Activated T-cell treated with anti-CD3 and anti-CD28 coated beads, Interleukin-2, amount 50 U/mL, for 72 hours (primary cell): Measurements from ENCODE around the gene ARL3. TPM values are rescaled to one million over a fixed set of nuclear protein-coding genes. Genes with fewer than 3 reads are reported as not detected.

ENCODE experiments used
- ATAC-seq, 2 donors: fragments of 150-1000 bp; cut with Tn5 transposase; replicated peaks in 1 of 2; 2 replicates each; pipeline ENCODE4 v1.10.0; 2021; ENCODE audit warnings: moderate library complexity in 2 of 2, mild to moderate bottlenecking in 1 of 2
- DNase-seq, 2 donors: peaks; one replicate each; pipeline ENCODE4 v3.0.0; 2021 to 2022; ENCODE audit warnings: mixed read lengths in 1 of 2
- H3K27ac Mint-ChIP-seq: one replicate; pipeline ENCODE4 v1.8.0; 2022; ENCODE audit warnings: mild to moderate bottlenecking, moderate library complexity, mixed read lengths
- H3K27me3 Mint-ChIP-seq: one replicate; pipeline ENCODE4 v1.8.0; 2022; ENCODE audit warnings: low read depth, mixed read lengths
- H3K36me3 Mint-ChIP-seq, 2 donors: one replicate each; pipeline ENCODE4 v1.8.0; 2022; ENCODE audit warnings: mixed read lengths in 2 of 2, mild to moderate bottlenecking in 1 of 2; ENCODE audit not compliant: insufficient read depth in 2 of 2
- H3K4me1 Mint-ChIP-seq: one replicate; pipeline ENCODE4 v1.8.0; 2022; ENCODE audit warnings: low read depth, mixed read lengths
- H3K4me3 Mint-ChIP-seq, 2 donors: one replicate each; pipeline ENCODE4 v1.8.0; 2022; ENCODE audit warnings: mild to moderate bottlenecking in 2 of 2, mixed read lengths in 2 of 2, moderate library complexity in 2 of 2
- H3K9me3 Mint-ChIP-seq, 2 donors: one replicate each; pipeline ENCODE4 v1.8.0; 2022; ENCODE audit warnings: mixed read lengths in 2 of 2
- total RNA-seq, 2 donors: library from RNA; stranded (reverse); gene quantifications; one replicate each; pipeline ENCODE4 v1.2.3, GENCODE V29; 2022

ARL3 gene
- total RNA-seq, 2 donors from 2014 or later: 8.0 to 8.7 TPM

DNA sequence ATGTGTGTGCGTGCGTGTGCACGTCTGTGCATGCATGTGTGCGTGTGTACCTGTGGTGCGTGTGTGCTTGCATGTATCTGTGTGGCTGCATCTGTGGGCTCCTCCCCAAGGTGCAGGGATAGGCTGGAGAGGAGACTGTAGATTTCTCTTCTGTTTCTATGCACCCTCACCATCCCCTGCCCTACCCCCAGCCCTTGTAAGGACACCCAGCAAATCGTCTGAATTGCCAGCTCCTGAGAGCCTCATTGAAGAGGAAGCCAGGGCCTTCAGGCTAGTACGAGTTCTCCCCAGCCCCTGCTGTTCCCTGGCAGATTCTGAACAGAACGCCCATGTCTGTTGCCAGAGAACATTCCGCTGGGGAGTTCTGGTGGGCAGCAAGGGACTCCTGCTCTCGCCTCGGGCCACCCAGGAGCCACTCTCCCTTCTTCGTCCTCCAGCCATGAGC lies 86.9 kb downstream of the ARL3 start:
- DNase-seq (no peak), ATAC-seq (no peak)
- H3K4me3 Mint-ChIP-seq: no peak overlapping the region
- no peaks in the 10 kb centered on the region for H3K9me3 Mint-ChIP-seq
- no peaks in the 10 kb centered on the region for H3K27me3 Mint-ChIP-seq
- H3K36me3 Mint-ChIP-seq: no peaks in the 10 kb centered on the region
- no peak overlapping the region for H3K27ac Mint-ChIP-seq
- H3K4me1 Mint-ChIP-seq: peaks cover 16% of the 10 kb centered on the region

- Mint-ChIP-seq H3K9me3 (no peaks in the 10 kb centered on the region), H3K4me3 (no peak overlapping the region), H3K27ac (no peak overlapping the region), H3K4me1 (peaks cover 4% of the 10 kb centered on the region), H3K36me3 (no peaks in the 10 kb centered on the region), H3K27me3 (no peaks in the 10 kb centered on the region)
- no peak for ATAC-seq
- DNase-seq: no peak
Observed at GRCh38 chr10:102626026-102626685, 88.0 kb downstream of the ARL3 start.

DNA sequence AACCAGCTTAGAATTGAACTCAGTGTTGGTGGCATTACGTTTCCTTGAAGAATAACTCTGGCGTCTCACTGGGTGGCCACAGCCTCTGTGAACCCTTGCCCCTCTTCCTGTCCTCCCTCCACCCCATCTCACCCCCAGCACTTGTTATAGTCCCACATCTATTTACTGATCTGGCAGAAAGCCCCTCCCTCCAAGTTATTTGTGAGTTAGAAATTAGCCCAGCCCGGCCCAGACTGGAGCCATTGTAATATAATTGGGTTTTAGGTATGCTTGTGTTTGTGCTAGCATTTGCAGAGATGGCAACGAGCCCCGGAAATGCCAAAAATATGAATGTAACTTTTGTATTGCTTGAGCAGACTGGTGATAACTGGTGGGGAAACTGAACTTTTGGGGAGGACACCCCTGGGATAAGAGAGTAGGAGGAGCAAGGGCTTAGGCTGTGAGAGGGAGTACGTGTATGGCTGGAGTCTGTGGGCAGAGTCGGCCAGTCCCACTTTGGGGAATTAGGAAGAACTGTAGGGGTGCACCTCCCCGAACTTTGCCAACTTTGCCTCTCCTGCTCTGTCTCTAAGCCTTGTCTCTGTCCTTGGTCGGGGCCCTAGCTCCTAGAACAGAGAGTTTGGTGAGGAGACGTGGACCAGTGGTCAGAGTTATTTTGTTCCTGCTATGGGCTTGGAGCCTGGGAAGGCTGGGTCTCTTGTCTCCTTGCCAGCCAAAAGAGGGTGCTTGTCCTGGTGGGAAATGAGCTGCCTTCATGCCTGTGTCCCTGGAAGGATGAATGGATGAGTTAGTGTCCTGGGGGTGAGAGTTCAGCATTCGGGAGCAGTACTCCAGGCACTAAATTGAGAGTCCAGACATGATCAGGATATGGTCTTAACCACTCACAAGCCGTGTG lies 89.2 kb downstream of the ARL3 start:
- Mint-ChIP-seq H3K27me3 (no peaks in the 10 kb centered on the region), H3K36me3 (no peaks in the 10 kb centered on the region), H3K27ac (no peak overlapping the region), H3K4me3 (no peak overlapping the region), H3K9me3 (no peaks in the 10 kb centered on the region), H3K4me1 (no peaks in the 10 kb centered on the region)
- no peak for ATAC-seq
- no peak for DNase-seq

- DNase-seq: no peak
- no peak for ATAC-seq
- Mint-ChIP-seq H3K4me3 (no peak overlapping the region), H3K27ac (no peak overlapping the region), H3K27me3 (no peaks in the 10 kb centered on the region), H3K36me3 (no peaks in the 10 kb centered on the region), H3K4me1 (no peaks in the 10 kb centered on the region), H3K9me3 (no peaks in the 10 kb centered on the region)
Observed at GRCh38 chr10:102624094-102624493, 90.1 kb downstream of the ARL3 start.

Other genes starting within 250 kb of the ARL3 start
- gene ACTR1A, start 211.7 kb downstream of the ARL3 start, total RNA-seq: 10 to 100 TPM; 61.6 to 68.3 TPM
- 1 to 10 TPM; 9.1 to 9.2 TPM for gene SUFU, start 210.4 kb downstream of the ARL3 start, total RNA-seq
- 10 to 100 TPM; 57.9 to 58.2 TPM for gene TRIM8, start 69.9 kb downstream of the ARL3 start, total RNA-seq
- 10 to 100 TPM in 1 of 2 donors, 1 to 10 TPM in 1; 7.5 to 10.4 TPM for gene SFXN2, start 239 bp upstream of the ARL3 start, total RNA-seq
- 10 to 100 TPM; 19.6 to 20.1 TPM for gene WBP1L, start 29.6 kb upstream of the ARL3 start, total RNA-seq
- gene CYP17A1, start 123.0 kb upstream of the ARL3 start, total RNA-seq: not detected
- 1 to 10 TPM; 8.3 to 8.6 TPM for gene BORCS7, start 139.9 kb upstream of the ARL3 start, total RNA-seq
- under 1 TPM; 0.39 to 0.67 TPM for gene AS3MT, start 155.1 kb upstream of the ARL3 start, total RNA-seq
- 10 to 100 TPM in 1 of 2 donors, 1 to 10 TPM in 1; 9.0 to 10.9 TPM for gene CNNM2, start 203.9 kb upstream of the ARL3 start, total RNA-seq